ENCODE data around the gene ZNF782.

GRCh38 chr9:96885424-96885823 is 31.1 kb upstream of the ZNF782 start:
- TF ChIP-seq EZH2phosphoT487 (IDR thresholded peaks at IDR 0.05; ENCODE audit: insufficient read depth, low read depth) (no peak), EZH2 (IDR thresholded peaks at IDR 0.05; ENCODE audit: insufficient read depth, poor library complexity, severe bottlenecking) (no peak)
